Stomach smooth muscle (tissue), 2 donors: ENCODE measurements around the gene SCYGR3.

Experiments used
- H3K27ac ChIP-seq: one replicate; pipeline ENCODE4 v1.7.0; 2013; ENCODE audit warnings: mild to moderate bottlenecking, low read length, inconsistent platforms
- H3K27me3 ChIP-seq, 2 donors: one replicate each; pipeline ENCODE4 v1.7.0; 2013; ENCODE audit warnings: low read length in 2 of 2; ENCODE audit not compliant: insufficient read depth in 2 of 2, control insufficient read depth in 1 of 2
- H3K36me3 ChIP-seq, 2 donors: one replicate each; pipeline ENCODE4 v1.7.0; 2013; ENCODE audit warnings: low read length in 2 of 2; ENCODE audit not compliant: control insufficient read depth in 2 of 2, insufficient read depth in 2 of 2
- H3K4me1 ChIP-seq: one replicate; pipeline ENCODE4 v1.7.0; 2013; ENCODE audit warnings: low read length; ENCODE audit not compliant: control insufficient read depth, insufficient read depth
- H3K4me3 ChIP-seq, 2 donors: one replicate each; pipeline ENCODE4 v1.7.0; 2013; ENCODE audit warnings: low read length in 2 of 2
- H3K9ac ChIP-seq, 2 donors: one replicate each; pipeline ENCODE4 v1.7.0; 2013; ENCODE audit warnings: low read length in 2 of 2, mild to moderate bottlenecking in 1 of 2
- H3K9me3 ChIP-seq, 2 donors: one replicate each; pipeline ENCODE4 v1.7.0; 2013; ENCODE audit warnings: low read length in 2 of 2; ENCODE audit not compliant: control insufficient read depth in 2 of 2
- donor health status: healthy.
- donor health status: Pancreatic carcinoma.

Gene SCYGR3

GRCh38 chr2:227565080-227565479, 49.6 kb downstream of the SCYGR3 start:
- no peaks in the 10 kb centered on the region for H3K4me1 ChIP-seq
- H3K27me3 ChIP-seq = no peaks in the 10 kb centered on the region
- no peak overlapping the region for H3K9ac ChIP-seq
- no peaks in the 10 kb centered on the region for H3K36me3 ChIP-seq
- H3K4me3 ChIP-seq = no peak overlapping the region
- no peaks in the 10 kb centered on the region for H3K9me3 ChIP-seq
- H3K27ac ChIP-seq = no peak overlapping the region
